GM12872 (cell line): Measurements from ENCODE around the gene CCDC32.
A peak's percentile ranks its signal among the peaks of the same experiment; 100 is the strongest.

ENCODE experiments used
- TF ChIP-seq, protein P1 (sequence below): IDR thresholded peaks from 3 replicates; pipeline ENCODE4 v1.5.1; 2011; ENCODE audit warnings: low read depth, mild to moderate bottlenecking, low read length, moderate library complexity; ENCODE audit not compliant: insufficient read depth

Gene CCDC32

DNA sequence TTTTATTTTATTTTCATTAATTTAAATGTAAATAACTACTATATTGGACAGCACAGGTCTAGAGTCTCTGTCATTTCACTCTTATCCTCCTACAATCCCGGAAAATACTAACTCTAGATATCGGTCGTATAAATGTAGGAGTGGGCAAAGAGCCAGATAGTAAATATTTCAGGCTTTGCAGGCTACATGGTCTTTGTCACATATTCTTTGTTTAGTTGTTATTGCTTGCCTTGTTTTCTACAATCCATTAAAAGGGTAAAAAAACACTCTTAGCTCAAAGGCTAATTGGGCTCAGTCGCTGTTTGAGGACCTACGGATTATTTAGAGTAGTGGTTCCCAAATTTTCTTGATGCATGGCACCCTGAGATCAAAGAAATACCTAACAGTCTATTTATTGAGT is 30.9 kb upstream of the CCDC32 start:
- TF ChIP-seq, protein P1, sequence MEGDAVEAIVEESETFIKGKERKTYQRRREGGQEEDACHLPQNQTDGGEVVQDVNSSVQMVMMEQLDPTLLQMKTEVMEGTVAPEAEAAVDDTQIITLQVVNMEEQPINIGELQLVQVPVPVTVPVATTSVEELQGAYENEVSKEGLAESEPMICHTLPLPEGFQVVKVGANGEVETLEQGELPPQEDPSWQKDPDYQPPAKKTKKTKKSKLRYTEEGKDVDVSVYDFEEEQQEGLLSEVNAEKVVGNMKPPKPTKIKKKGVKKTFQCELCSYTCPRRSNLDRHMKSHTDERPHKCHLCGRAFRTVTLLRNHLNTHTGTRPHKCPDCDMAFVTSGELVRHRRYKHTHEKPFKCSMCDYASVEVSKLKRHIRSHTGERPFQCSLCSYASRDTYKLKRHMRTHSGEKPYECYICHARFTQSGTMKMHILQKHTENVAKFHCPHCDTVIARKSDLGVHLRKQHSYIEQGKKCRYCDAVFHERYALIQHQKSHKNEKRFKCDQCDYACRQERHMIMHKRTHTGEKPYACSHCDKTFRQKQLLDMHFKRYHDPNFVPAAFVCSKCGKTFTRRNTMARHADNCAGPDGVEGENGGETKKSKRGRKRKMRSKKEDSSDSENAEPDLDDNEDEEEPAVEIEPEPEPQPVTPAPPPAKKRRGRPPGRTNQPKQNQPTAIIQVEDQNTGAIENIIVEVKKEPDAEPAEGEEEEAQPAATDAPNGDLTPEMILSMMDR = no peak

DNA sequence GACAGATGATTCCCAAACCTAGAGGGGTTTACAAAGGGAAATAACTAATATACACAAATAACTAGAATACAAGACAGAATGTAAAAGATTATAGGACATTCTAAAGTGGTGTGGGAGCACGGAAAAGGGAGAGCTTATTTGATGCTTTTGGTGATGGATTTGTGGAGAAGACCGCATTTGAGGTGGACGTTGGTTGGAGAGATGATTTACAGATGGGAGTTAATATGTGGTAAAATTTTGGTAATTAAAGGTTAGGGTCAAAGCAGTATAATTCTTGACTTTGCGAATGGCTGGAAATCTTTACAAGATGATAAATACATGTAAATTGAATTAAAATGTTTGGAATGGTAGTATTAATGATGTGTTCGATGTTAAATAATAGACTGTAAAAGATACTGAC is 30.4 kb upstream of the CCDC32 start:
- TF ChIP-seq, protein P1 = no peak

DNA sequence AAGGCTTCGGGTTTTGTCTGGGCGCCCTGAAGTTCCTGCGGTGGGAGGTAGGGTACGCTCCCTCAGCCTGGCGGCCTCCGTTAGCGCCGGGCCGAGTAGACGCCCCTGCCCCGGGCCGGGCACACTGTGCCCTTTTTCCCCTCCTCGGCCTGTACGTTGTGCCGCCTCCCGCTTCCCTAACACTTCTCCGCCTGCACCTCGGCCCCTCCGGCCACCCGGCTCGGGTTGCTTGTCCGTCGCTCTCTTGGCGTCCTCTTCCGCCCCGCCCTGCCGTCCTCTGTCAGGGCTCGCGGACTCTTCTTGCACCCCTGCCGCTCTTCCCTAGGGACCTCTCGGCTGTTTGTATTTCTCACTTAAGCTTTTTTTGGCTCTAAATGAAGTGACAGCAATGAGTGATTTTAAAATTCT is 29.6 kb upstream of the CCDC32 start:
- TF ChIP-seq, protein P1 = peak; percentile 33; the same call in 1 of the 3 replicates

DNA sequence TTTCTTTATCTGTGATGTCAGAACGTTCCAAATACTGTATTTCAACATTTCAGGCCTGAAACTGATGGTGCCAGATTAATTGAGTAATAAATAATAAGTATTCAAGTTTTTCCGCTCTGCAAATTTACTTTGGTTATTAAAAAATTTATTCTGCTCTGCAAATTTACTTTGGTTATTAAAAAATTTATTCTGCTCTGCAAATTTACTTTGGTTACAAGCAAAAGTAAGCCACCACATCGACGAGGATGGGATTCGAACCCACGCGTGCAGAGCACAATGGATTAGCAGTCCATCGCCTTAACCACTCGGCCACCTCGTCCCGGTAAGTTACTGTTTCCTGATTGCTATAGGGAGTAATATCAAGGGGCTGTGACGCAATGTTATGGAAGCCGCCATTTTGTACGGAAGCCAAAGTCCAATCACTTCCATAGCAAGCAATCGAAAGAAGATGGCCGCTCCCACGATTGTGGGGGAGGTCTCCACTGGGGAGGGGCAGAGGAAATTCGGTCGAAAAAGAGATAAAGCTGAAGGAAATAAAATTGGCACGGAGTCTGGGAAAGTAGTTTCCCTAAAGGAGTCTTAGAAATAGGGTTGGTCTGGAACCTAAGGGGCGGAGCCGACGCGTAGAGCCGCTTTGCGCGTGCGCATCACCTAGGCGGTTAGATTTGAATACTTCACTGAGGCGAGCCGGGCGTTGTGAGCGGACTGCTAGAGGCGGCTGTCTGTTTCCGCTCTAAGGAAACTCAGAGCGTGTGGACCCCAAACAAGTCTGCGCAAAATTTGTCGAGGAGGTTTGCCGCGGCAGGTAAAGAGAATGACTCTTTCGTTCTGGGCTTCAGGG is 29.0 kb upstream of the CCDC32 start, which contains the start of gene KNL1:
KNL1 (plus strand) TSS at position 662 of the 841 bp plus-strand sequence. CDS start 8,683 bp downstream, outside the sequence.
- TF ChIP-seq, protein P1 = no peak

DNA sequence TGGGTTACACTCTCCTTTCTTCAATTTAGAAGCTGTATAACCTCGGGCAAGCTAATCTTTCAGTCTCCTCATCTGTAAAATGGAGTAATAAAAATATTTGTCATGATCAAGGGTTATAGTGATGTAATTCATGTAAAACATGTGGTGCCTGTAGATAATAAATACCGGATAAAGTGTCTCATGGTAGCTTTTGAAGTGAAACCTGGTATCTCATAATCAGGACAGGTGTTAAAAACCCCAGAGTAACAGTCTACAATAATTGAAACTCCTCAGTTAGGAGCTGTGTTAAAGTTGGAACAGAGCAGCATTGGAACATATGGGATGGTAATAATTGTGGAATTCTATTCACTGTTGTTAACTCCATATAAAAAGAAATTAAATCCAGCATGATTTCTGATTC is 28.3 kb upstream of the CCDC32 start:
- TF ChIP-seq, protein P1 = no peak

DNA sequence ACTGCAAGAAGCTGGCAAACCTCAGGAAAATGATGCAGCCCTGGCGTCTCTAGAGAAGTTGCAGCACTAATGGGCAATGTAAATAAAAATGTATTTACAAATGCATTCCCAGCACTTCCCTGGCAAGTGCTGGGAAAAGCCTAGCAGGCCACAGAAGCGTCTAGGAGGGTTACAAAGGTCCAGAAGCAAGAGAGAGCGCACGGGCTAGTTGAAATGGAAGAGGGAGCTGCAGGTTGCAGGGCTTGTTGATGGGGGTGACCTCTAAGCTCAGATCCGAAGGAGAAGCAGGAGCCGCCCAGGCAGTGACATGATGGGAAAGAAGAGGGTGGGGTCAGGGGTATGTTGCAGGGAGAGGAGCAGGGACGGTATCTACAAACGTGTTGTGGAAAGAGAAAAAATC is 26.5 kb upstream of the CCDC32 start:
- TF ChIP-seq, protein P1 = no peak

DNA sequence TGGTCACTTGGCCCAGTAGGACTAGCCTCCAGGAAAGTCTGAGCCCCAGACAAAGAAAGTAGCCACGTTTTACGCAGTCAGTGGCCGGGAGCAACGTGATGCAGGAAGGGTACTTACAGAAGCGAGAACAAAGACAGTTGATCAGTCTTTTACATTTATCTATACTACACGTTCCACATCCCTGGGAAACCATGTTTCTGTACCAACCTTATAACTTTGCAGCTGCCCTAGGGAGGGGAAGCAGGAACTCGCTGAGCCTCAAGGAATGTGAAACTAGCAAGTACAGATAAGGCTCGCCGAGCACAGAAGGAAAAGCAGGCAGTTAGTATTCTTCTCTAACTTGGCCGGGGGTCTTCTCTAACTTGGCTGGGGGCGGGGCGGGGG is 25.8 kb upstream of the CCDC32 start:
- TF ChIP-seq, protein P1 = no peak
